ENCODE results near the gene ARID4B. TPM values are rescaled to one million over a fixed set of nuclear protein-coding genes. Genes with fewer than 3 reads are reported as not detected.

ARID4B gene
- total and polyA plus RNA-seq, 7 donors = 8.1 to 41.7 (median 30.1) TPM

GRCh38 chr1:235268379-235269125 lies 59.4 kb downstream of the ARID4B start:
- Histone ChIP-seq H3K9me3 (no peaks in the 10 kb centered on the region), H3K27me3 (no peaks in the 10 kb centered on the region), H3K4me1 (peaks cover 0 to 56% (median 40%) of the 10 kb centered on the region in 4 donors), H3K4me3 (no peak overlapping the region), H3K27ac (no peak overlapping the region), H3K36me3 (no peaks in the 10 kb centered on the region)
- 95 to 98% methylated on average over 11 of the region's 11 CpGs for WGBS, 2 donors
- DNase-seq = no peak
- no peak for TF ChIP-seq POLR2AphosphoS5 (IDR thresholded peaks at IDR 0.05)
- no peak for TF ChIP-seq POLR2A (IDR thresholded peaks at IDR 0.05)
- TF ChIP-seq CTCF (IDR thresholded peaks at IDR 0.05) = no peak
- no peak for TF ChIP-seq EP300 (IDR thresholded peaks at IDR 0.05)
- intact Hi-C loops (cut with DNase I) = no loop called here

DNA sequence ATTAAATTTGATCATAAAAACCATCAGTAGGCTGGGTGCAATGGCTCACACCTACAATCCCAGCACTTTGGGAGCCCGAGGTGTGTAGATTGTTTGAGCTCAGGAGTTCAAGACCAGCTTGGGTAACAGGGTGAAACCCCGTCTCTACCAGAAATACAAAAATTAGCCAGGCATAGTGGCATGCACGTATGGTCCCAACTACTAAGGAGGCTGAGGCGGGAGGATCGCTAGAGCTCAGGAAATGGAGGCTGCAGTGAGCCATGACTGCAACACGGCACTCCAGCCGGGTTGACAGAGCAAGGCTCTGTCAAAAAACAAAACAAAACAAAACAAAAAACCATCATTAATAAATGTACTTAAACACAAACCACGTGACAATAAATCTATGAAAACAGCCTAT lies 61.0 kb downstream of the ARID4B start:
- no peak for TF ChIP-seq EP300 (IDR thresholded peaks at IDR 0.05)
- TF ChIP-seq POLR2AphosphoS5 (IDR thresholded peaks at IDR 0.05) = no peak
- WGBS, 2 donors = 95% methylated on average over 8 of the region's 8 CpGs
- peaks cover 0 to 59% (median 40%) of the 10 kb centered on the region in 4 donors for H3K4me1 ChIP-seq
- no peaks in the 10 kb centered on the region for H3K9me3 ChIP-seq
- no peaks in the 10 kb centered on the region for H3K36me3 ChIP-seq
- no peak for DNase-seq
- H3K27ac ChIP-seq = no peak overlapping the region
- H3K27me3 ChIP-seq = no peaks in the 10 kb centered on the region
- no peak overlapping the region for H3K4me3 ChIP-seq
- intact Hi-C loops (cut with DNase I) = no loop called here

DNA sequence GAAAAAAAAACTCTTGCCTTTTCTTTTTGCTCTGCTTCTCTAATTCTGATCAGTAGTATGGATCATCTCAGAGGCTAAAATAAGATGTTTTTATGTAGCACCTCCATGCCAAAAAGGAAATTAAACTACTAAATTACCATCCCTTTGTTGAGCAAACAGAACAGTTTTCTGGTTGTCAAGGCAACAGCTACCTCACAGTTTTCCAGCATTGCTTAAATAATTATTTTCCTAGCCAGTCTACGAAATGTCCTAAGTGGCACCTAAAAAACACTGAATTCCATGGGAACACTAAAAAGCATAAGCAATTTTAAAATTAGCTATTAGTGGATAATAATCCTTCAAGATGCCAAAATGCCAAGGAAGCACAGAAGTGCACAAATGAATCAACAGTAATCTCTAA lies 61.7 kb downstream of the ARID4B start:
- no peaks in the 10 kb centered on the region for H3K36me3 ChIP-seq
- intact Hi-C loops (cut with DNase I) = no loop called here
- H3K4me3 ChIP-seq = no peak overlapping the region
- 33 to 57% methylated on average over 1 of the region's 1 CpG for WGBS, 2 donors
- TF ChIP-seq POLR2AphosphoS5 (IDR thresholded peaks at IDR 0.05) (no peak), POLR2A (IDR thresholded peaks at IDR 0.05) (no peak), CTCF (IDR thresholded peaks at IDR 0.05) (no peak)
- no peak overlapping the region for H3K27ac ChIP-seq
- DNase-seq = no peak
- peaks cover 0 to 60% (median 45%) of the 10 kb centered on the region in 4 donors for H3K4me1 ChIP-seq
- no peaks in the 10 kb centered on the region for H3K9me3 ChIP-seq
- no peaks in the 10 kb centered on the region for H3K27me3 ChIP-seq

- no peak for DNase-seq
- Histone ChIP-seq H3K27ac (no peak overlapping the region), H3K9me3 (no peaks in the 10 kb centered on the region), H3K27me3 (no peaks in the 10 kb centered on the region), H3K36me3 (no peaks in the 10 kb centered on the region), H3K4me1 (peaks cover 0 to 60% (median 45%) of the 10 kb centered on the region in 4 donors), H3K4me3 (no peak overlapping the region)
- TF ChIP-seq POLR2A (IDR thresholded peaks at IDR 0.05) (no peak), POLR2AphosphoS5 (IDR thresholded peaks at IDR 0.05) (no peak), CTCF (IDR thresholded peaks at IDR 0.05) (no peak), EP300 (IDR thresholded peaks at IDR 0.05) (no peak)
- intact Hi-C loops (cut with DNase I) = no loop called here
- WGBS, 2 donors = 52 to 65% methylated on average over 3 of the region's 3 CpGs
These were observed 62.1 kb downstream of the ARID4B start for GRCh38 chr1:235265900-235266299.

GRCh38 chr1:235264327-235264726 lies 63.7 kb downstream of the ARID4B start:
- no peak for DNase-seq

More at GRCh38 chr1:235264327-235264726, 63.7 kb downstream of the ARID4B start:
- Histone ChIP-seq H3K27me3 (no peaks in the 10 kb centered on the region), H3K4me1 (peaks cover 0 to 47% (median 35%) of the 10 kb centered on the region in 4 donors), H3K36me3 (no peaks in the 10 kb centered on the region), H3K9me3 (no peaks in the 10 kb centered on the region), H3K4me3 (no peak overlapping the region), H3K27ac (no peak overlapping the region)
- intact Hi-C loops (cut with DNase I) = no loop called here
- TF ChIP-seq EP300 (IDR thresholded peaks at IDR 0.05) (no peak), POLR2AphosphoS5 (IDR thresholded peaks at IDR 0.05) (no peak), CTCF (IDR thresholded peaks at IDR 0.05) (no peak)

All from sigmoid colon (tissue), 7 donors.